Measurements from ENCODE around the gene PPP1CC. TPM values are rescaled to one million over a fixed set of nuclear protein-coding genes. Genes with fewer than 3 reads are reported as not detected.

Gene PPP1CC
- total RNA-seq, result 100 to 1,000 TPM; 176 to 178 TPM

DNA sequence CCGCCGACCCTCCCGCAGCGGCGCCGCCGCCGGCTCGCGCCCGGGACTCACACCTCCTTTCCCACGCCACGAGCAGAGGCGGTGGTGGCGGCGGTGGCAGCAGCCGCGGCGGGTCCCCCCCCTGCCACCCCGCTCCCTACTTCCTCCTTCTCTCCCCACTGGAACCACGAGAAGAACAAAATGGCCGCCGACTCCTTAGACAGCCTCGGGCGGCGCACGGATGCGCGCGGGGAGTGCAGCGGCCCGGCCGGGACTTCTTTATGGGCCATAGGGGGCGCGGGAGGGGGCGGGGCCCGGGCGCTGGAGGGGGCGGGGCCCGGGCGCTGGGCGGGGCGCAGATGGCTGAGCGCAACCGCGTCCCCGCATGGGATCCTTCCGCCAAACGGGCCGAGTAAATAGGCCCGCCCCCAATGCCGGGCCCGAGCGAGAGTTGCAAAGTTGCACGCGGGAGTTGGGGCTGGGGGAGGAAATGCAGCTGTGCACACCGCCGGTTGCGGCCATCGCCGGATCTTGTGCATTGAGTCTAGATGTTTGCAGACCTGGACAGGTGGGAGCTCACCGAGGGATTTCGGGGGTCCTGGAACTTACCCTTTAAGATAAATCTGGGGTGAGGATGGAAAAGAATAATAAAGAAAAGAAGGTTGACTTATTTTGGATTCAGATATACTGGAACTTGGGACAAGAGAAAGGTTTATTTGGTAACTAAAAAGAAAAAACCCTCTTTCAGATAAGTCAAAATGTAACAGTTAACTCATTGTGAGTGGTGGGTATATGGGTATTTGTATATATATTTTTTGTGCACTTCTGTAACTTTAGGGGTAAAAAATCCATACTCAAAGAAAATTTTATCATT is at the start of gene PPP1CC:
PPP1CC (minus strand) TSS at position 174 of the 853 bp plus-strand sequence. CDS start 184 bp downstream, outside the sequence.

DNA sequence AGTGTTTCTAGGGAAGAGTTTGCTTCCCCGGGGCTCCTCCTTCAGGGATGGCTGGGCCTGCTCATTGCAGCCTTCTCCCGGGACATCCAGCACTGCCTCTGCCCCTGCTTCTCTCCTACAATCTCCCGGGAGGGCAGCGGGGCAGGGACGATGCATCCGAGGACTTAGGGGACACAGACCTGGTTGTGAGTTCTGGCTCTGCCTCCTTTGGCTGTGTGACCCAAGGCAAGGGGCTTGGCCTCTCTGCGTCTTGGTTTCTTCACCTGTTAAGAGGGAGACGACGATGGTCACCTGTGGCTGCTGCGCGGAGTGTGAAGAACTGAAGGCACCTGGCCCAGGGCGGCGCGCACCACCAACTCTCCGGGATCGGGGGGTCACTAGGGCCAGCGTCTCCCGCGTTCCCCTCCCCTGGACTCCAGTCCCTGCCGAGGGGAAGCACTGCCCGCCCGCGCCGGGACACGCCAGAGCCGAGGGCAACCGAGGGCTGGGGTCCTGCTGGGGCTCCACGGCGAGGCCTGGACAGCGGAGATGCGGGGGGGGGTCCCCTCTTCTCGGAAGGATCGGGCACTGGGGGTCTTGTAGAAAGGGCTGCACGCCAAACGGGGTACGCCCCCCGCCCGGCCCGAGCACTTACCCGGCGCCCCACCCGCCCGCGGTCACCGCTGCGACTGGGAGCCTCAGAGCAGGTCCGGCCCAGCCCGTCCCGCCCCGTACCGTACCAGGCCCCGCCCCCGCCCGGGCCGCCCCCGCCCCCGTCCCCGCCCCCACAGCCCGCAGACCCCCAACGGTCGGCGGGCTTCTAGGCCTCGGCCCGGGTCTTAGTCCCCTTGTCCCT is 54.0 kb downstream of the PPP1CC start, which contains the start of gene HVCN1:
HVCN1 (minus strand) TSS at position 670 of the 835 bp plus-strand sequence. CDS start 5,870 bp downstream, outside the sequence.

Other genes with a start within 250 kb of the PPP1CC start
- 100 to 1,000 TPM; 123 to 124 TPM for gene VPS29, start 240.8 kb downstream of the PPP1CC start, total RNA-seq
- gene RAD9B, start 240.6 kb downstream of the PPP1CC start, total RNA-seq, result under 1 TPM; 0.89 to 0.91 TPM
- gene PPTC7, start 159.6 kb downstream of the PPP1CC start, total RNA-seq, result 10 to 100 TPM; 28.9 to 30.7 TPM
- gene TCTN1, start 128.8 kb downstream of the PPP1CC start, total RNA-seq, result 1 to 10 TPM; 4.8 to 6.2 TPM
- 10 to 100 TPM; 26.9 to 29.4 TPM for gene HVCN1, start 53.8 kb downstream of the PPP1CC start, total RNA-seq
- gene CCDC63, start 104.1 kb upstream of the PPP1CC start, total RNA-seq, result not detected
- gene MYL2, start 177.7 kb upstream of the PPP1CC start, total RNA-seq, result not detected

All from activated naive CD4-positive, alpha-beta T cell treated with anti-CD3 and anti-CD28 coated beads, Interleukin-2, amount 10 ng/mL, durations not matched to agents 5 hours and 36 hours (primary cell).